ENCODE measurements around the gene CSTPP1. TPM values are rescaled to one million over a fixed set of nuclear protein-coding genes. Genes with fewer than 3 reads are reported as not detected.

Gene CSTPP1
- total and polyA plus RNA-seq, 2 of the 8 experiments (the other 6 are each of a cell fraction or from before 2014, with no cell fraction given): 24.2 to 28.7 TPM

DNA sequence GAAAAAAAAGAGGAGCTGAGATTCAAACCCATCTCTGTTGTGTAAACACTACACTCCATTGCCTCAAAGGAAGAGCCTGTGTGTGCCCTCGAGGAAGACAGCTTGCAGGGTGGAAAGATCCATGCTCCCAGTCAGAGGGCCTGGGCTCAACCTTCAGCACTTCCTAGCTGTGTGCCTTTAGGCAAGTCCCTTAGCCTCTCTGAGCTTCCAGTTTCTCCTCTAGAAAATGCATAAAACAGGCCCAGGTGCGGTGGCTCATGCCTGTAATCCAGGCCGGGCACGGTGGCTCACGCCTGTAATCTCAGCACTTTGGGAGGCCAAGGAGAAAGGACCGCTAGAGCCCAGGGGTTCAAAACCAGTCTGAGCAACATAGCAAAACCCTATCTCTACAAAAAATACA is 244.7 kb downstream of the CSTPP1 start:
- peaks cover 0 to 8% (median 5%) of the 10 kb centered on the region in 4 experiments; a peak in 5 of 7 replicates for H3K4me1 ChIP-seq (replicated peaks in 1 of 4; ENCODE audit: control insufficient read depth in 3 of 4, insufficient read depth in 4 of 4, low read length in 3 of 4)
- H2BK12ac ChIP-seq (ENCODE audit: low read depth, low read length): no peak overlapping the region
- no peaks in the 10 kb centered on the region for H3K9me3 ChIP-seq (ENCODE audit: insufficient read depth in 2 of 2, low read depth in 1 of 2, low read length in 1 of 2)
- H4K8ac ChIP-seq (ENCODE audit: extremely low read depth, insufficient read depth, low read length): no peak overlapping the region
- no peak overlapping the region for H2AK5ac ChIP-seq (ENCODE audit: low read depth, low read length)
- no peak overlapping the region for H3K4me2 ChIP-seq (ENCODE audit: insufficient read depth in 1 of 2, low read depth in 2 of 2, low read length in 2 of 2)
- CTCF ChIA-PET (ENCODE audit: partially characterized antibody): interaction anchor here (0.7 to 16.6 kb wide), 10 partner anchors 18 to 201 kb away, joined by 3 to 247 read pairs (median 5); partner anchors contain the start of genes ACP2, DDB2 and NR1H3
- peaks cover 0 to 19% of the 10 kb centered on the region in 2 experiments; a peak in 3 of 4 replicates for H3K79me2 ChIP-seq (ENCODE audit: control insufficient read depth in 1 of 2, insufficient read depth in 2 of 2, low read length in 2 of 2)
- POLR2A ChIA-PET (ENCODE audit: partially characterized antibody): interaction anchor here (0.6 to 2.7 kb wide), 4 partner anchors 9 to 39 kb away, joined by 3 to 15 read pairs (median 4); partner anchors contain the start of gene DDB2
- no peak for DNase-seq (ENCODE audit: low read depth in 1 of 2, low spot score in 2 of 2)
- no peak overlapping the region for H4K91ac ChIP-seq (replicated peaks; ENCODE audit: insufficient read length, low read length)
- H2BK120ac ChIP-seq (replicated peaks; ENCODE audit: low read depth, low read length): no peak overlapping the region
- no peak for FAIRE-seq
- H3K4me3 ChIP-seq (ENCODE audit: extremely low read depth in 1 of 4, insufficient read depth in 2 of 4, low read depth in 3 of 4, low read length in 4 of 4): no peak overlapping the region
- no peak overlapping the region for H2BK15ac ChIP-seq (ENCODE audit: low read length)
- no peak overlapping the region for H3K14ac ChIP-seq (ENCODE audit: insufficient read length)
- H3K79me1 ChIP-seq (ENCODE audit: low read depth, low read length): peaks cover 3% of the 10 kb centered on the region; the same call in 1 of the 2 replicates
- H3K36me3 ChIP-seq (ENCODE audit: control insufficient read depth in 2 of 4, insufficient read depth in 4 of 4, low read length in 3 of 4): peaks cover 7 to 12% (median 8%) of the 10 kb centered on the region in 4 experiments; a peak in 6 of 8 replicates
- H2BK20ac ChIP-seq (ENCODE audit: low read length): no peak overlapping the region
- peaks cover 0 to 7% of the 10 kb centered on the region in 2 experiments for H4K20me1 ChIP-seq (replicated peaks in 1 of 2; ENCODE audit: control insufficient read depth in 1 of 2, insufficient read depth in 2 of 2, low read length in 2 of 2)
- no peak for TF ChIP-seq CEBPB (IDR thresholded peaks at IDR 0.05; ENCODE audit: low read depth, low read length)
- TF ChIP-seq ASH2L (IDR thresholded peaks at IDR 0.05; ENCODE audit: low read length): no peak
- no peak for TF ChIP-seq SP1 (IDR thresholded peaks at IDR 0.05; ENCODE audit: low read depth, low read length)
- no peak for TF ChIP-seq MAFK (IDR thresholded peaks at IDR 0.05; ENCODE audit: low read depth, low read length)
- TF ChIP-seq, protein P1, sequence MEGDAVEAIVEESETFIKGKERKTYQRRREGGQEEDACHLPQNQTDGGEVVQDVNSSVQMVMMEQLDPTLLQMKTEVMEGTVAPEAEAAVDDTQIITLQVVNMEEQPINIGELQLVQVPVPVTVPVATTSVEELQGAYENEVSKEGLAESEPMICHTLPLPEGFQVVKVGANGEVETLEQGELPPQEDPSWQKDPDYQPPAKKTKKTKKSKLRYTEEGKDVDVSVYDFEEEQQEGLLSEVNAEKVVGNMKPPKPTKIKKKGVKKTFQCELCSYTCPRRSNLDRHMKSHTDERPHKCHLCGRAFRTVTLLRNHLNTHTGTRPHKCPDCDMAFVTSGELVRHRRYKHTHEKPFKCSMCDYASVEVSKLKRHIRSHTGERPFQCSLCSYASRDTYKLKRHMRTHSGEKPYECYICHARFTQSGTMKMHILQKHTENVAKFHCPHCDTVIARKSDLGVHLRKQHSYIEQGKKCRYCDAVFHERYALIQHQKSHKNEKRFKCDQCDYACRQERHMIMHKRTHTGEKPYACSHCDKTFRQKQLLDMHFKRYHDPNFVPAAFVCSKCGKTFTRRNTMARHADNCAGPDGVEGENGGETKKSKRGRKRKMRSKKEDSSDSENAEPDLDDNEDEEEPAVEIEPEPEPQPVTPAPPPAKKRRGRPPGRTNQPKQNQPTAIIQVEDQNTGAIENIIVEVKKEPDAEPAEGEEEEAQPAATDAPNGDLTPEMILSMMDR (IDR thresholded peaks at IDR 0.05; ENCODE audit: control extremely low read depth in 1 of 3, insufficient read depth in 1 of 3, low read depth in 1 of 3, low read length in 3 of 3): no peak
- no peak overlapping the region for H4K5ac ChIP-seq (ENCODE audit: insufficient read length, low read depth, low read length)
- H2AFZ ChIP-seq (ENCODE audit: low read length): no peak overlapping the region
- H3K9ac ChIP-seq (replicated peaks in 1 of 4; ENCODE audit: extremely low read depth in 1 of 4, low read depth in 3 of 4, low read length in 3 of 4): no peak overlapping the region
- H3K18ac ChIP-seq (ENCODE audit: extremely low read depth, low read length): no peak overlapping the region
- WGBS, 2 experiments (ENCODE audit: extremely low coverage in 1 of 2, insufficient coverage in 1 of 2, insufficient read length in 1 of 2, insufficient replicate concordance in 2 of 2, low coverage in 1 of 2, low lambda C conversion rate in 2 of 2, missing lambda C conversion rate in 1 of 2): 88% methylated on average over 6 of the region's 6 CpGs; no CpG with 5 or more reads in 1 of the 2 experiments
- H3K23me2 ChIP-seq (ENCODE audit: low read depth, low read length): peaks cover 3% of the 10 kb centered on the region; the same call in 1 of the 2 replicates
- no peaks in the 10 kb centered on the region for H3K27me3 ChIP-seq (replicated peaks in 1 of 4; ENCODE audit: control insufficient read depth in 3 of 4, extremely low read depth in 1 of 4, insufficient read depth in 3 of 4, low read length in 3 of 4)
- H3K56ac ChIP-seq (replicated peaks; ENCODE audit: insufficient read length, low read depth, low read length): no peak overlapping the region
- no peak overlapping the region for H3K27ac ChIP-seq (ENCODE audit: low read depth, low read length)
- no peak overlapping the region for H3K4ac ChIP-seq (replicated peaks; ENCODE audit: insufficient read length, low read depth, low read length)
- no peak overlapping the region for H3K23ac ChIP-seq (ENCODE audit: insufficient read length)
- no peak overlapping the region for H2BK5ac ChIP-seq (ENCODE audit: low read depth, low read length)
